Large intestine (tissue), 3 donors: Measurements from ENCODE around the gene YWHAE. TPM values are rescaled to one million over a fixed set of nuclear protein-coding genes. Genes with fewer than 3 reads are reported as not detected.
"Not testable (repeated sequence)": the region's sequence is repeated elsewhere in the genome, so short reads cannot be mapped to it uniquely, and the experiment has no call there.

Experiments used
- DNase-seq, 2 donors: peaks; one replicate each; pipeline versions ENCODE4 v3.0.0 to v3.0.0-alpha.2; 2013
- H3K27ac ChIP-seq: one replicate; pipeline ENCODE4 v1.5.1; 2013; ENCODE audit warnings: low read length
- H3K27me3 ChIP-seq: 2 replicates; pipeline ENCODE4 v1.6.1; 2013; ENCODE audit warnings: low read length; ENCODE audit not compliant: control insufficient read depth, insufficient read depth
- H3K36me3 ChIP-seq: 2 replicates; pipeline ENCODE4 v1.6.1; 2013; ENCODE audit warnings: low read length; ENCODE audit not compliant: control insufficient read depth, insufficient read depth
- H3K4me1 ChIP-seq: one replicate; pipeline ENCODE4 v1.6.1; 2013; ENCODE audit warnings: low read length; ENCODE audit not compliant: control insufficient read depth, insufficient read depth
- H3K4me3 ChIP-seq: one replicate; pipeline ENCODE4 v1.5.1; 2013; ENCODE audit warnings: low read length
- H3K9me3 ChIP-seq: one replicate; pipeline ENCODE4 v1.6.1; 2013; ENCODE audit warnings: mild to moderate bottlenecking, low read depth, low read length, moderate library complexity; ENCODE audit not compliant: control insufficient read depth
- WGBS: methylation state at CpG from one replicate; pipeline ENCODE4 v1.1.5; 2013; ENCODE audit warnings: low lambda C conversion rate; ENCODE audit not compliant: insufficient coverage; 5-methylcytosine and 5-hydroxymethylcytosine counted together
- polyA plus RNA-seq: library from polyadenylated mRNA; unstranded; fragments of 120-200 nt; gene quantifications from one replicate; pipeline ENCODE4 v1.2.1, GENCODE V29; 2013

The YWHAE gene
- polyA plus RNA-seq, 1 donor: 615 TPM

GRCh38 chr17:1416414-1416813 lies 16.4 kb upstream of the YWHAE start:
- no peak for DNase-seq
- 100% methylated on average over 1 of the region's 5 CpGs for WGBS
- Histone ChIP-seq H3K27ac (no peak overlapping the region), H3K9me3 (no peaks in the 10 kb centered on the region), H3K36me3 (peaks cover 12% of the 10 kb centered on the region), H3K4me3 (no peak overlapping the region), H3K4me1 (no peaks in the 10 kb centered on the region), H3K27me3 (no peaks in the 10 kb centered on the region)

- WGBS: no CpG with 5 or more reads among the region's 10 CpGs
These were observed 14.6 kb upstream of the YWHAE start for GRCh38 chr17:1414634-1415033.

GRCh38 chr17:1414001-1414574 lies 14.1 kb upstream of the YWHAE start:
- H3K27ac ChIP-seq: no peak overlapping the region
- no peak overlapping the region for H3K4me3 ChIP-seq
- no peak for DNase-seq
- H3K36me3 ChIP-seq: peaks cover 2% of the 10 kb centered on the region
- WGBS: no CpG with 5 or more reads among the region's 9 CpGs
- no peaks in the 10 kb centered on the region for H3K27me3 ChIP-seq
- H3K9me3 ChIP-seq: no peaks in the 10 kb centered on the region
- no peaks in the 10 kb centered on the region for H3K4me1 ChIP-seq

More at GRCh38 chr17:1414634-1415033, 14.6 kb upstream of the YWHAE start:
- H3K9me3 ChIP-seq: no peaks in the 10 kb centered on the region
- DNase-seq: no peak
- no peaks in the 10 kb centered on the region for H3K27me3 ChIP-seq
- H3K4me1 ChIP-seq: no peaks in the 10 kb centered on the region
- peaks cover 2% of the 10 kb centered on the region for H3K36me3 ChIP-seq
- H3K4me3 ChIP-seq: no peak overlapping the region
- H3K27ac ChIP-seq: no peak overlapping the region

GRCh38 chr17:1413281-1413791 lies 13.3 kb upstream of the YWHAE start:
- no peak overlapping the region for H3K27ac ChIP-seq
- no peaks in the 10 kb centered on the region for H3K9me3 ChIP-seq
- H3K4me1 ChIP-seq: no peaks in the 10 kb centered on the region
- no peaks in the 10 kb centered on the region for H3K27me3 ChIP-seq
- no peak overlapping the region for H3K4me3 ChIP-seq
- WGBS: no CpG with 5 or more reads among the region's 6 CpGs
- peaks cover 2% of the 10 kb centered on the region for H3K36me3 ChIP-seq
- DNase-seq: peak in 1 of 2 donors; percentile 53

- WGBS: no CpG with 5 or more reads among the region's 27 CpGs
- H3K4me1 ChIP-seq: no peaks in the 10 kb centered on the region
- no peaks in the 10 kb centered on the region for H3K27me3 ChIP-seq
- no peaks in the 10 kb centered on the region for H3K9me3 ChIP-seq
- no peak overlapping the region for H3K4me3 ChIP-seq
- DNase-seq: peak in 1 of 2 donors; percentile 6
- no peak overlapping the region for H3K27ac ChIP-seq
- H3K36me3 ChIP-seq: no peaks in the 10 kb centered on the region
These were observed 12.4 kb upstream of the YWHAE start for GRCh38 chr17:1412185-1413110.

- 90% methylated on average over 2 of the region's 4 CpGs for WGBS
- Histone ChIP-seq H3K4me3 (no peak overlapping the region), H3K9me3 (no peaks in the 10 kb centered on the region), H3K27me3 (no peaks in the 10 kb centered on the region), H3K36me3 (no peaks in the 10 kb centered on the region), H3K4me1 (peaks cover 8% of the 10 kb centered on the region), H3K27ac (no peak overlapping the region)
- DNase-seq: no peak
These were observed 2.2 kb upstream of the YWHAE start for GRCh38 chr17:1402262-1402586.

- Histone ChIP-seq H3K4me1 (peaks cover 10% of the 10 kb centered on the region), H3K27me3 (no peaks in the 10 kb centered on the region), H3K4me3 (peak overlapping the region; percentile 83), H3K9me3 (no peaks in the 10 kb centered on the region), H3K36me3 (peaks cover 3% of the 10 kb centered on the region), H3K27ac (peak overlapping the region; percentile 93)
- WGBS: no CpG with 5 or more reads among the region's 41 CpGs
- no peak for DNase-seq
These were observed 917 bp downstream of the YWHAE start for GRCh38 chr17:1398931-1399678.

GRCh38 chr17:1398028-1398427 lies 2.0 kb downstream of the YWHAE start:
- H3K4me1 ChIP-seq: peaks cover 13% of the 10 kb centered on the region
- no peaks in the 10 kb centered on the region for H3K9me3 ChIP-seq
- WGBS: 0% methylated on average over 1 of the region's 2 CpGs
- peak overlapping the region; percentile 83 for H3K4me3 ChIP-seq
- peaks cover 3% of the 10 kb centered on the region for H3K36me3 ChIP-seq
- H3K27ac ChIP-seq: peak overlapping the region; percentile 3
- H3K27me3 ChIP-seq: no peaks in the 10 kb centered on the region
- no peak for DNase-seq

GRCh38 chr17:1395876-1396665 lies 4.0 kb downstream of the YWHAE start:
- WGBS: no CpG with 5 or more reads among the region's 26 CpGs
- H3K27ac ChIP-seq, H3K27me3 ChIP-seq, H3K36me3 ChIP-seq, H3K4me3 ChIP-seq, H3K9me3 ChIP-seq, DNase-seq: not testable (repeated sequence)
- H3K4me1 ChIP-seq: peaks cover 26% of the 10 kb centered on the region

GRCh38 chr17:1391577-1391976 lies 8.4 kb downstream of the YWHAE start:
- Histone ChIP-seq H3K36me3 (peaks cover 9% of the 10 kb centered on the region), H3K4me1 (peaks cover 46% of the 10 kb centered on the region), H3K27me3 (no peaks in the 10 kb centered on the region), H3K9me3 (no peaks in the 10 kb centered on the region), H3K4me3 (no peak overlapping the region), H3K27ac (no peak overlapping the region)
- DNase-seq: no peak
- WGBS: no CpG with 5 or more reads among the region's 9 CpGs
